GM21737 (cell line): ENCODE data around the gene ZNF30.
"Not testable (repeated sequence)": the region's sequence is repeated elsewhere in the genome, so short reads cannot be mapped to it uniquely, and the experiment has no call there.

Source experiments
- ATAC-seq: cut with Tn5 transposase; IDR thresholded peaks from one replicate; pipeline ENCODE4 v1.9.1; 2021; ENCODE audit warnings: mild to moderate bottlenecking, moderate library complexity; ENCODE audit not compliant: unreplicated experiment

ZNF30 gene

GRCh38 chr19:34985249-34986022 is 58.7 kb downstream of the ZNF30 start:
- ATAC-seq, result no peak

- ATAC-seq, result no peak
These were observed 61.4 kb downstream of the ZNF30 start for GRCh38 chr19:34988119-34988518.

- no peak for ATAC-seq
These were observed 62.6 kb downstream of the ZNF30 start for GRCh38 chr19:34989298-34989697.

- ATAC-seq, result no peak
These were observed 64.0 kb downstream of the ZNF30 start for GRCh38 chr19:34990578-34991192.

- no peak for ATAC-seq
These were observed 65.0 kb downstream of the ZNF30 start for GRCh38 chr19:34991542-34992333.

- ATAC-seq, result not testable (repeated sequence)
These were observed 65.9 kb downstream of the ZNF30 start for GRCh38 chr19:34992582-34992981.

- no peak for ATAC-seq
These were observed 67.6 kb downstream of the ZNF30 start for GRCh38 chr19:34994286-34994642.
